ENCODE measurements around the gene UBE2R2.
A peak's percentile ranks its signal among the peaks of the same experiment; 100 is the strongest.
"Not testable (repeated sequence)": the region's sequence is repeated elsewhere in the genome, so short reads cannot be mapped to it uniquely, and the experiment has no call there.

UBE2R2 gene

GRCh38 chr9:33799928-33800704 lies 16.8 kb upstream of the UBE2R2 start:
- H3K4me1 ChIP-seq (ENCODE audit: control insufficient read depth, insufficient read depth, low read length, poor library complexity, severe bottlenecking): no peaks in the 10 kb centered on the region
- no peak overlapping the region for H3K4me3 ChIP-seq (ENCODE audit: extremely low read depth, insufficient read depth, low read length, poor library complexity, severe bottlenecking)
- H3K27ac ChIP-seq (ENCODE audit: low read depth, low read length, severe bottlenecking): no peak overlapping the region
- WGBS, 2 experiments (ENCODE audit: insufficient coverage in 2 of 2): 91 to 94% methylated on average over 6 to 9 of the region's 9 CpGs
- no peaks in the 10 kb centered on the region for H3K9me3 ChIP-seq (ENCODE audit: control insufficient read depth, low read length)
- H3K36me3 ChIP-seq (ENCODE audit: control insufficient read depth, insufficient read depth, low read length): no peaks in the 10 kb centered on the region

DNA sequence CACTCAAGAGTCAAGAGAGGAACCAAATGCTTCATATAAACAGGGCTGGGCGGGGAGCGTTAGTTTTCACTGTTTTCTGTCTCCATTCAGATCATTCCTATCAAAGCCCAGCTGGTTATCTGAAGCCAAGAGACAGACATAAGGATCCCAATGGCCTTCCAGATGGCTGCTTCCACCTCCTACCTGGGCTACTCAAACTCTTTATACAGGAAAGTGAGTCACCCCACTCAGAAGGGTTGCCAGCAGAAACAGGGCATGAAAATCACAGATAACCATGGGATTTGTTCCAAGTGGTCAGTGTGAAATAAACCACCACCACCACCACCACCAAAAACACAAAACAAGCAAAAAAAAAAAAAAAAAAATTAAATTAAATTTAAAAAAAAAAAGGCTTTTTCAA lies 16.1 kb upstream of the UBE2R2 start:
- WGBS, 2 experiments (ENCODE audit: insufficient coverage in 2 of 2): 100% methylated on average over 2 of the region's 2 CpGs
- no peaks in the 10 kb centered on the region for H3K36me3 ChIP-seq (ENCODE audit: control insufficient read depth, insufficient read depth, low read length)
- no peaks in the 10 kb centered on the region for H3K4me1 ChIP-seq (ENCODE audit: control insufficient read depth, insufficient read depth, low read length, poor library complexity, severe bottlenecking)
- no peak overlapping the region for H3K4me3 ChIP-seq (ENCODE audit: extremely low read depth, insufficient read depth, low read length, poor library complexity, severe bottlenecking)
- no peaks in the 10 kb centered on the region for H3K9me3 ChIP-seq (ENCODE audit: control insufficient read depth, low read length)
- H3K27ac ChIP-seq (ENCODE audit: low read depth, low read length, severe bottlenecking): no peak overlapping the region

GRCh38 chr9:33801943-33802500 lies 14.9 kb upstream of the UBE2R2 start:
- not testable (repeated sequence) for H3K4me1 ChIP-seq (ENCODE audit: control insufficient read depth, insufficient read depth, low read length, poor library complexity, severe bottlenecking); H3K9me3 ChIP-seq (ENCODE audit: control insufficient read depth, low read length); H3K4me3 ChIP-seq (ENCODE audit: extremely low read depth, insufficient read depth, low read length, poor library complexity, severe bottlenecking); H3K27ac ChIP-seq (ENCODE audit: low read depth, low read length, severe bottlenecking); H3K36me3 ChIP-seq (ENCODE audit: control insufficient read depth, insufficient read depth, low read length)
- WGBS, 2 experiments (ENCODE audit: insufficient coverage in 2 of 2): no CpG with 5 or more reads among the region's 2 CpGs

DNA sequence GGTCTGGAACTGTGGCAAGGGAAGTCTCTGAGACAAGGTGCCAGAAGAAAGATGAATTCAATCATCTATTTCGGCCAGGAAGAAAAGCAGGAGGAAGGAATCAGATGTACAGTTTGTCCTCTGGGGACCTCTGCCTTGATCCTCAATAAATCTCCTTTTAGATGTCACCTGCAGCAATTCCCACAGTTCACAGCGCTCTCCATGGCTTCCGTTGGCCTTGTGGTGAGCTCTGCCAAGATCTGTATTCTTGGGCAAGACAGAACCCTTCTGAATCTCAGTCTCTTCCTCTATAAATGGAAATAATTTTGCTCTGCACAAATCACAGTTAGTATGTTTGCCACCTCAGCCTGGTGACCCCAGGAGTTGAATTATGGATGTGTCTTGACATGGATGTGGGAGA lies 12.8 kb upstream of the UBE2R2 start:
- not testable (repeated sequence) for H3K27ac ChIP-seq (ENCODE audit: low read depth, low read length, severe bottlenecking); H3K9me3 ChIP-seq (ENCODE audit: control insufficient read depth, low read length); H3K4me1 ChIP-seq (ENCODE audit: control insufficient read depth, insufficient read depth, low read length, poor library complexity, severe bottlenecking); H3K4me3 ChIP-seq (ENCODE audit: extremely low read depth, insufficient read depth, low read length, poor library complexity, severe bottlenecking); H3K36me3 ChIP-seq (ENCODE audit: control insufficient read depth, insufficient read depth, low read length)
- 82 to 95% methylated on average over 3 of the region's 3 CpGs for WGBS, 2 experiments (ENCODE audit: insufficient coverage in 2 of 2)

DNA sequence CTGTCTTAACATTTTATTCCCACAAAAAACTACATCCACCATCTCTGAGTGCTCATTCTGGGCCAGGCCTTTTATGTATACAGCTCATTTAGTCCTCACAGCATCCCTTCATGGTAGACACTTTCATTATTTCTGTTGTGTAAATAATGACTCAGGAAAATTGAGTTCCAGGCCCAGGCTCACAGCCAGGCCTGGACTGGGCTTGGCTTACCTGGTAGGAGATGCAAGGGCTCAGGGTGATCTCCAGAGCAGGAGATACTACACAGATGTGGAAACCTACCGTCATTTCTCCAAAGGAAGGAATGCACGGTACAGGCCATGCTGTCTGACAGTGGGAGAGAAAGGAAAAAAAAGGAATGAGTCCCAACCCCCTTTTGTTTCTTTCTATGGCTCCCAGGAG lies 9.8 kb upstream of the UBE2R2 start:
- H3K27ac ChIP-seq (ENCODE audit: low read depth, low read length, severe bottlenecking); H3K9me3 ChIP-seq (ENCODE audit: control insufficient read depth, low read length); H3K4me3 ChIP-seq (ENCODE audit: extremely low read depth, insufficient read depth, low read length, poor library complexity, severe bottlenecking); H3K36me3 ChIP-seq (ENCODE audit: control insufficient read depth, insufficient read depth, low read length); H3K4me1 ChIP-seq (ENCODE audit: control insufficient read depth, insufficient read depth, low read length, poor library complexity, severe bottlenecking): not testable (repeated sequence)
- 83% methylated on average over 2 of the region's 2 CpGs; no CpG with 5 or more reads in 1 of the 2 experiments for WGBS, 2 experiments (ENCODE audit: insufficient coverage in 2 of 2)

GRCh38 chr9:33808979-33809322 lies 8.0 kb upstream of the UBE2R2 start:
- not testable (repeated sequence) for H3K4me1 ChIP-seq (ENCODE audit: control insufficient read depth, insufficient read depth, low read length, poor library complexity, severe bottlenecking); H3K9me3 ChIP-seq (ENCODE audit: control insufficient read depth, low read length); H3K4me3 ChIP-seq (ENCODE audit: extremely low read depth, insufficient read depth, low read length, poor library complexity, severe bottlenecking); H3K36me3 ChIP-seq (ENCODE audit: control insufficient read depth, insufficient read depth, low read length); H3K27ac ChIP-seq (ENCODE audit: low read depth, low read length, severe bottlenecking)
- WGBS, 2 experiments (ENCODE audit: insufficient coverage in 2 of 2): 88 to 100% methylated on average over 1 of the region's 1 CpG

DNA sequence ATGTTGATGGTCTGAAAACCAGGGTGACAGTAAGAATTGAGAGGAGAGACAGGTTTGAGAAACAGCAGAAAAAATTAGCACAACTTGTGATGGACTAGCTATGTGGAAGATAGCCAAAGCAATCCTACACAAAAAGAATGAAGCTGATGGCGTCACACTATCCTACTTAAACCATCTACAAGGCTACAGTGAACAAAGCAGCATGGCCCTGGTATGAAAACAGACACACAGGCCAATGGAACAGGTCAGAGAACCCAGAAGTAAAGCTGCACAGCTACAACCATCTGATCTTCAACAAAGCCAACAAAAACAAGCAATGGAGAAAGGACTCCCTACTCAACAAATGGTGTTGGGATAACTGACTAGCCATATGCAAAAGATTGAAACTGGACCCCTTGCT lies 7.5 kb upstream of the UBE2R2 start:
- H3K9me3 ChIP-seq (ENCODE audit: control insufficient read depth, low read length): no peaks in the 10 kb centered on the region
- WGBS, 2 experiments (ENCODE audit: insufficient coverage in 2 of 2): no CpG with 5 or more reads among the region's 1 CpG
- no peaks in the 10 kb centered on the region for H3K36me3 ChIP-seq (ENCODE audit: control insufficient read depth, insufficient read depth, low read length)
- H3K4me3 ChIP-seq (ENCODE audit: extremely low read depth, insufficient read depth, low read length, poor library complexity, severe bottlenecking): no peak overlapping the region
- H3K27ac ChIP-seq (ENCODE audit: low read depth, low read length, severe bottlenecking): no peak overlapping the region
- no peaks in the 10 kb centered on the region for H3K4me1 ChIP-seq (ENCODE audit: control insufficient read depth, insufficient read depth, low read length, poor library complexity, severe bottlenecking)

DNA sequence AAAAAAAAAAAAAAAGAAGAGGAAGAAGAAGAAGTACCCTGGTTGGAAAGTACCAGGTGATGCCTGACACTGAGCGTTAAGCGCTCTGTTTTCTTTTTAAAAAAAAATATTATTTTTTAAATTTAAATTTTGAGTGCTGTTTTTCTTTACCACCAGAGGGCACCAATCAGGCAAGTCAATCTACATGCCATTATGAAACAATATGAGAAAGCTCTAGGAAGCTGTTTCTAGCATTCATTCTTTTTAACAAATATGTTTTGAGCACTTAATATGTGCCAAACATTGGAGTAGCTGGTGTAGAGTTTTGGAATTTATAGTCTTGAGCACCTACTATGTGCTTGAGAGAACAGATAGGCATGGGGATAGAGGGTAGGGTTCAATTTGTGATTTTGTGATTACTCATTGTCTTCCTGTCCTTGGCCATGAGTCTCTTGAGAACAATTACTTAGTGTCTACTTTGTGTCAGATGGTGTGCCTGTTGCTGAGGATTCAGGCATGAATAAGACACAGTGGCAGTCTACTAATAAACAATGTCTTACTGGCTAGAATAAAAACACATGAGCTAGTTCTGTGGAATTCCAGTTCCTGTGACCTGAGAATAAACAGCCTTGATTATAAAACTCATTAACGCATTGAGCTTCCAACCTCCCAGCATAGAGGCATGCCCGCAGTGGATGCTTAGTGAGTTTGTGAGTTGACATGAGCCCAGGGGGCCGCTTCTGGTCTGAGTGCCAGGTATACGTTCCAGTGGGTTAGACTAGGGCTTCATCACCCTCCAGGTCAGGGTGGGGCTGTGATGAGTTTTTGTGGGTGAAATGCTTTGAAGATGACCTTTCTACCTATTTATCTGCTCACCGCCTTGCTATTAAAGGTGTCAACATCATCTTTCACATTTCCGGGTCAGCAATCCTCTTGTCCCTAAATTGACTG lies 3.0 kb upstream of the UBE2R2 start:
- Histone ChIP-seq H3K36me3 (ENCODE audit: control insufficient read depth, insufficient read depth, low read length) (no peaks in the 10 kb centered on the region), H3K9me3 (ENCODE audit: control insufficient read depth, low read length) (no peaks in the 10 kb centered on the region), H3K4me1 (ENCODE audit: control insufficient read depth, insufficient read depth, low read length, poor library complexity, severe bottlenecking) (peaks cover 6% of the 10 kb centered on the region), H3K4me3 (ENCODE audit: extremely low read depth, insufficient read depth, low read length, poor library complexity, severe bottlenecking) (no peak overlapping the region), H3K27ac (ENCODE audit: low read depth, low read length, severe bottlenecking) (peak overlapping the region; percentile 41)
- 85 to 97% methylated on average over 3 to 4 of the region's 8 CpGs for WGBS, 2 experiments (ENCODE audit: insufficient coverage in 2 of 2)

DNA sequence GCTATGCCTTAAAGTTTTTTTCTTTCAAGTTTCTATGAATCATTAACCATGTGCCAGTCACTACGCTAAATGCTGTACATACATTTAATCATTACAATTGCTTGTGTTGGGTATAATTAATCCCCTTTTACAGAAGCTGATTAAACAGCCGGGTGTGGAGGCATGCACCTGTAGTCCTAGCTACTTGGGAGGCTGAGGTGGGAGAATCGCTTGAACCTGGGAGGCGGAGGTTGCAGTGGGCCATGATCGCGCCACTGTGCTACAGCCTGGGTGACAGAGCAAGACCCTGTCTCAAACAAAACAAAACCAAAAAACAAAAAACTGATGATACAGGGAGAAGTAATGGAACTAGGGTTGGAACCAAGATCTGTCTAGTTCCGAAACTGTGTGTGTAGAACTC lies 1.2 kb upstream of the UBE2R2 start:
- Histone ChIP-seq H3K27ac (ENCODE audit: low read depth, low read length, severe bottlenecking) (peak overlapping the region; percentile 89), H3K9me3 (ENCODE audit: control insufficient read depth, low read length) (no peaks in the 10 kb centered on the region), H3K4me1 (ENCODE audit: control insufficient read depth, insufficient read depth, low read length, poor library complexity, severe bottlenecking) (peaks cover 9% of the 10 kb centered on the region), H3K36me3 (ENCODE audit: control insufficient read depth, insufficient read depth, low read length) (peaks cover 4% of the 10 kb centered on the region), H3K4me3 (ENCODE audit: extremely low read depth, insufficient read depth, low read length, poor library complexity, severe bottlenecking) (no peak overlapping the region)
- 93% methylated on average over 3 of the region's 7 CpGs for WGBS, 2 experiments (ENCODE audit: insufficient coverage in 2 of 2)

- 0% methylated on average over 34 to 41 of the region's 81 CpGs for WGBS, 2 experiments (ENCODE audit: insufficient coverage in 2 of 2)
- H3K4me1 ChIP-seq (ENCODE audit: control insufficient read depth, insufficient read depth, low read length, poor library complexity, severe bottlenecking): peaks cover 9% of the 10 kb centered on the region
- peaks cover 9% of the 10 kb centered on the region for H3K36me3 ChIP-seq (ENCODE audit: control insufficient read depth, insufficient read depth, low read length)
- peak overlapping the region; percentile 92 for H3K4me3 ChIP-seq (ENCODE audit: extremely low read depth, insufficient read depth, low read length, poor library complexity, severe bottlenecking)
- peak overlapping the region; percentile 97 for H3K27ac ChIP-seq (ENCODE audit: low read depth, low read length, severe bottlenecking)
- no peaks in the 10 kb centered on the region for H3K9me3 ChIP-seq (ENCODE audit: control insufficient read depth, low read length)
Measured at GRCh38 chr9:33817327-33818166, 587 bp downstream of the UBE2R2 start.

Data from mesodermal cell (in vitro differentiated cells).